Middle frontal gyrus (tissue), 1 donor: Measurements from ENCODE around the gene SLC29A3.
"Not testable (repeated sequence)": the region's sequence is repeated elsewhere in the genome, so short reads cannot be mapped to it uniquely, and the experiment has no call there.

ENCODE experiments used
- DNase-seq: peaks from one replicate; pipeline ENCODE4 v3.0.0-alpha.2; 2015; ENCODE audit warnings: low spot score; ENCODE audit errors: extremely low spot score

The SLC29A3 gene

DNA sequence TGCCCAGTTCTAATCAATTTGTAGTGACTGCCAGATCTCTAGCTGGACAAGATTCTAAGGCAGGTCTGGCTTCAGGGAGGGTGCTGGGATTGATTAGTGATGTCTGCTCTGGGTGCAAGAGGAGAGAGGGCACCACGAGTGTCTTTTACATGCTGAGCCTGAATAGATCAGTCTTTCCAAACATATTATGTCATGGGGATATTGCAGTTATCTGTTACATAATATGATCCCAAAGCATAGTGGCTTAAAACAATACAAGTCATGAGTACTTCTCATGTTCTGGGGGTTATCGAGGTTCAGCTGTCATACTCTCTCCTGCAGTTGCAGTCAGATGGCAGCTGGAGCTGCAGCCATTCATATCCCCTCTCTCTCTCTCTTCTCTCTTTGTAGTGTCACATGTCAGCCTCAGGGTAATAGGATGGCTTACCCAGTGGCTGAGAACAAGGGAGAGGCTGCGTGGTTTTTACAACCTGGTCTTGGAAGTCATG, 26.0 kb downstream of the SLC29A3 start:
- DNase-seq: no peak

DNA sequence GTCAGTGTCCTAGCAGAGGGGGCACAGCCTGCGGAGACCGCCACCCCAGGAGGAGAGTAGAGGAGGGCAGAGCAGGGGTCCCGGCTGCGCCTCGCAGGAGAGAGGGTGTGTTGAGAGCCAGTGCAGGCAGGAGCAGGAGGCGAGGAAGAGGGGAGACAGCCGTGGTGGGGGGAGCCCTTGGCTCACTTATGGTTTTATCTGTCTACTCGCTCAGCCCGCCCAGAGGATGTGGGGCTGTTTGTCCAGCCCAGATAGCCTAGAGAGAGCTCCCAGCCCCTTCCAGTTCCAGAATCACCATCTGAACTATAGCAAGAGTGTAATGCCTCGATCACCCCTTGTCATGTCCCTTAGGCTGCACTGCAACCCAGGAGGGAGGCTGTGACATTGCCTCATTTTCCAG, 26.6 kb downstream of the SLC29A3 start:
- no peak for DNase-seq

DNA sequence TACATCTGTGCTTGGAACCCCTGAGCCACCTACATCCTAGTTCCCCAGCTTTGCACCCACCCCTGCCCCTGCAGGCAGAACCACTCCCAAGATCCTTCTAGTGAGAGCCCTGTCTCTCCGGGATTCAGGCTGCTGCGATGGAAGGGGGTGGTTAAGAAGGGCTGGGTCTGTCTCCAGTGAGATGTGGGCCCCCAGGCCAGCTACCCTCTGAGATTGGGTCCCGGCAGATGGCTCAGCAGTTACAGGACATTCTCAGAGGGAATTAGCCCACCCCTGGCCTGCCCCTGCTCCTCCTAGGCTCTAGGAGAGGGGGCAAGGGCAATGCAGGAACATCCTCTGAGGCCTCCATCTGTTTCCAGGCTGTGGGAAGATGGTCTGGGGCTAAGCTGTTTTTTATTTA, 27.7 kb downstream of the SLC29A3 start:
- no peak for DNase-seq

DNA sequence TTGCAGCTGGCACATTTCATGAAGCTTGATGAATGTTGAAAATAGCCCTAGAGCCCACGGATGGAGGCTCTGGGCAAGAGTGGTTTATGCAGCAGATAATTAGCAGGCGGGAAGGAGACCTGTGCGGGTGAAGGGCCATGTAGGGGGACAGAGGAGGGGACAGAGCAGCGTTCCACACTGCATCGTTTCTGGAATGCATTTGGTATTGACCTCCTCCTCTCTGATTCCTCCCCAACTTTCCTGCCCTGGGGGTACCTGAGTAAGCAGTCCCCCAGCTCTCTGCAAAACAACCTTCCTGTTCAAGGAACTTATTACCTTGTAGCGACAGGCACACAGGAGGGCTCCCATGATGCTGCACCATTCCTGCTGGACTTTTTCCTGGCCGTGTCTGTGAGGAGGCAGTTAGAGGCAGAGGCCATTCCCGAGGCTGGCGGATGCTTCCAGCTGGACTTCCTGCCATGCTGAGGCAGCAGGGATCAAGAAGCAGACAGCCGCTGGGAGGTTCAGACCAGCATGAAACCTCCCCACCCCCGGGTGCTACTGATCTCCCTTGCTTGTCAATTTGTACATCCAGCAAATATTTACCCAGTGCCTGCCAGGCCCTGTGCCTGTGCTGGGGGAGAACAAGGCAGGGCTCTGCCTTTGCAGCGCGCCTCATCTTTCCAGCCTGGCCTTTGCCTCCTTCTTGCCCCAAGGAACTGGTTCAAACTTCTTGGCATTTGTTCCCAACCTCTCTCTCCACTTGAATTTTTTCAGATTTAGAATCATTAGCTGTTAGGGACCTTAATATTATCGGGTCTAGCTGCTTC, 28.7 kb downstream of the SLC29A3 start:
- DNase-seq: no peak

DNA sequence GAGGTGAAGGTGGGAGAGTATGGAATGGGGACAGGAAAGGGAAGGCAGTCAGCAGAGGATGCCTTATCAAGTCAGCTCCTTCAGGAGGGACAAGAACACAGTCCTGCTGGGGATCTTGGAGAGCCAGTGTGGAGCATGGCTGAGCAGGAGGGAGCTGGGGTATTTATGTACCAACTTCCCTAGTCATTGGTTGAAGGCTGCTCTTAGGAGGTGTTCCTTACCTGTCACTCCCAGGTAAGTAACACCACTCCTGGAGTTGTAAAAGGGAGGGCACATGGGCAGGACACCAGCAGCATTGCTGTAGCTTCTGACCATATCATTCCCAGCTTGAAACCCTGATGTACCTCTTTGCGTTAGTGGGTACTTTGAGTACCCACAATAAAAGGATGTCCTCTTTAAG, 29.8 kb downstream of the SLC29A3 start:
- DNase-seq: no peak

DNA sequence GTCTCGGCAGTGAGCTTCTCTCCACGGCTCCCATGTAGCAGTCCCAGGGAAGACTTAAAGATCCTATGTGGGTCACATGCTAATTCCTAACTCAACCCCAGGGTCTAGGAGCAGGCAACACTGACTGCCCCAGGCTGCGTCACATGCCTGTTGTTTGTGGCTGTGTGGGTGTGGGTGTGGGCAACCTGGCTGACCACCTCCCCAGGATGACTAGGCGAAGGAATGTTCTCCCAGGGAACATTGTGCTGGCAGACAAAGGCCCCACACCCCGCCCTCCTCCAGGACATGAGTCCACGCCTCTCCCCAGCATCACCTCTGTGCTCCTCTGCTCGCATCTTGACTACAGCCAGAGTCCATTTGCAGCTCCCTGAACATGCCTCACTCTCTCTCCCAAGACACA, 30.3 kb downstream of the SLC29A3 start:
- DNase-seq: no peak

DNA sequence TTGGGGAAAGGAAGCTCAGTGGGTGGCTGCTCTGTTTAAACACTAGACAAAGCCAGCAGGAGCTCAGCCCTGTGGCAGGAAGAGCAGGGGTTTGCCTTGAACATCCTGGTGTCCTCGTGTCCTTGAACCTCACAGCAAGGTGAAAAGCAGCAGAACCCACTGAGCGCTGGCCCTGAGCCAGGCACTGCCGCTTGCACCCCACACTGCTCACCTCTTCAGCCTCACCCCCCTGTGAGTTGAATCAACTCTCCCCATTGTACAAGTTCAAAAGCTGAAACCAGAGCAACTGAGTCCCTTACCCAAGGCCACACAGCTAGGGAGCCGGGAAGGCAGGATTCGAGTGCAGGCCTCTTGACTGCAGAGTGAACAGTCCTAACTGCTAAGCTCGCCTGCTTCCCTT, 32.0 kb downstream of the SLC29A3 start:
- no peak for DNase-seq

DNA sequence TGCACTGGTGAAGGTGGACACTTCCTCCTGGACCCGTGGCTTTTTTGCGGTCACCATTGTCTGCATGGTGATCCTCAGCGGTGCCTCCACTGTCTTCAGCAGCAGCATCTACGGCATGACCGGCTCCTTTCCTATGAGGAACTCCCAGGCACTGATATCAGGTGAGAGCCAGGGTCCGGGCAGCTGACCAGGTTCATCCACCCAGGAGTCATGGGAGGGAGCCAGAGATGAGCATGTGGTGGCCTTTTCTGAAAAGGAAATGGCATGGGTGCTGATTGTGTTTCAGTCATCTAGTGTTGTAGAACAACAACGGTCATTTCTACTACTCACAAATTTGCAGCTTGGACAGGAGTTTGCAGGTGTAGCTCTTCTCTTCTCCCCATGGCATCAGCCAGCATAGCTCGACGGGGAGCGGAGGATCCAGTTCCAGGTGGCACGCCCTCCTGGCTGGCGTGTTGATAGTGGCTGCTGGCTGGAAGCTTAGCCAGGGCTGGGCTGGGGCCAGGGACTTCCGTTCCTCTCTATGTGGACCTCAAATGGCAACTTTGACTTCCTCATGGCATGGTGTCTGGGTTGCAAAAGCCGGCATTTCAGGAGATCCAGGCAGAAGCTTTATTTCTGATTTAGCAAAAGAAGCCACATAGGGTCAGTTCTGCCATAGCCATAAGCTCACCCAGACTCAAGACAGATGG, 32.7 kb downstream of the SLC29A3 start:
- DNase-seq: no peak

DNA sequence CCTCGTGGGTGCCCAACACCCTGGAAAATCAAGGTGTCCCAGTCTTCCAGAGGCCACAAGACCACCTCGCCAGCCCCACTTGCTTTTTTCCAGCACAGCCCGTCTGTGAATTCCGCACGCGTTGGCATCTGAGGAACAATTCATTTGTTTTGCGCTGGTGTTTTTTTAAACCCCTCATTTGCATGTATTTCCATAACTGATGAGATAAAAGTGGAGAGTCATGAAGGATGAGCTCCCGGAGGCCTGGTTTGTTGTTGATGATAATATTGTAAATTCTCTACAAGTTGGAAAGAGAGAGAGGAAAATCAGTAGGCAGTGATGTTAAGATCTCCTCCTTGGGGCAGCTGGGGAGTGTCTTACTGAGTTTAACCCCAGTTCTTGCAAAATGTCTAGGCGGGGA, 34.6 kb downstream of the SLC29A3 start:
- no peak for DNase-seq

DNA sequence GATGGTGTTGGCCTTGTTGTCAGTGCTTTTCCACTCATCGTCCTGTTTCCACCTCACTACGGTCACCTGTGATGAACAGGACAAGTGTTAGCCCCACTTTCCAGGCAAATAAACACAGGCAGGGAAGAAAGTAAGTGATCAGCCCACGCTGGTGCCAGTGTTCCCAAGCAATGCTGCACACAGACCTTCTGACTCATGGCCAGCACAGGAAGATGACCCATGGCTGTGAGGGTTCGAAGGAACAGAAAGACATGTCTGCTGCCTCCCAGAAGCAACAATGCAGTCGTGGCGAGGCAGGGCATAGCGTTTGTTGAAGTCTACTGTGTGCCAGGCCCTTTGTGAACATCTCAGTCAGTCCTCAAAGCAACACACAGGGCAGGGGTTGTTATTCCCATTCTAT, 35.7 kb downstream of the SLC29A3 start:
- no peak for DNase-seq

DNA sequence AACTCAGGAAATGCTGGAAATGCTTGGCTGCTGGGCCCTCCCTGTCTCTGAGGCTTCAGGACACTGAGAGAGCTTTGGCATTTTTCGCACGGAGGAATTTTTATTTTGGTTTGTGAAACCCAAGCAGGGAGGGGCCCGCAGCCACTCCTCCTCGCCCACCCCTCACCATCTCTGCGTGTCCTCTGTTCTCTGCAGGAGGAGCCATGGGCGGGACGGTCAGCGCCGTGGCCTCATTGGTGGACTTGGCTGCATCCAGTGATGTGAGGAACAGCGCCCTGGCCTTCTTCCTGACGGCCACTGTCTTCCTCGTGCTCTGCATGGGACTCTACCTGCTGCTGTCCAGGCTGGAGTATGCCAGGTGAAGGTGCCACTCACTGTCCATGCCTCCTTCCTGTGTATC, 36.8 kb downstream of the SLC29A3 start:
- no peak for DNase-seq

DNA sequence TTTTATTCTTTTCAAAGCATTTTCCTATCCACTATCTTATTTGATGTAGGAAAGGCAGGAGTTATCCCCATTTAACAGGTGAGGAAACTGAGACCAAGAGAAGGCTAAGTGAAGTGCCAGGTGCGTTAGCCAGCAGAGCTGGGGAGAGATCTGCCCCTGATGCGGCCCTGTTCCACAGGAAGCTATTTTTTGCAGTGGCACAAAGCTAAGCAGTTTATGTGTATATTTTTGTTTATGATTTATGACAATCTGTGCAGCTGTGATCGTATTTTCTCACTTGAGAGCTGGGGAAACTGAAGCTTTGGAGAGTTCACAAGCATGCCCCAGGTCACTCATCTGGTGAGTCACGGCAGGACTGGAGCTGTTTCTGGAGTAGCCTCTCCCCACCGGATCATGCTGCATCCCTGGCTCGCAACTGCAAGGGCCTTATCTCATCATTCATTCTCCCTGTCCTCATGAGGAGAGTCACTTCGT, 38.8 kb downstream of the SLC29A3 start:
- DNase-seq: no peak

DNA sequence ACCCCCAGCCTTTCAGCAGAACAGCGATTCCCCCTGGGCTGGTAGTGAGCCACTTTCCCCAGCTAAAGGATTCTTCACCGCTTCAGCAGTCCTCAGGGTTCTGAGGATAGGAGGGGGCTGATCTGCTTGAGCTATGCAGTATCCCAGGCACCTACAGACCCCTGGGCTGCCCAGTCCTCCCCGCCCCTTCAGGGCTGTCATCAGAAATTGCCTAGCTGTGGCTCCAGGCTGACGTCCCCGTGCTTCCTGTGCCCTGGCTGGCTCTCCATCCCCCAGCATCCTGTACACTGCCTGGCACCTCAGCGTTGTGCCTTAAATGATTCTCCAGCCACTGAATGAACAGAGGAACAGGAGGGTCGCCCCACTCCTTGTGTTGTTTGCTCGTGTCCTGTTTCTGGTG, 39.2 kb downstream of the SLC29A3 start:
- DNase-seq: no peak

DNA sequence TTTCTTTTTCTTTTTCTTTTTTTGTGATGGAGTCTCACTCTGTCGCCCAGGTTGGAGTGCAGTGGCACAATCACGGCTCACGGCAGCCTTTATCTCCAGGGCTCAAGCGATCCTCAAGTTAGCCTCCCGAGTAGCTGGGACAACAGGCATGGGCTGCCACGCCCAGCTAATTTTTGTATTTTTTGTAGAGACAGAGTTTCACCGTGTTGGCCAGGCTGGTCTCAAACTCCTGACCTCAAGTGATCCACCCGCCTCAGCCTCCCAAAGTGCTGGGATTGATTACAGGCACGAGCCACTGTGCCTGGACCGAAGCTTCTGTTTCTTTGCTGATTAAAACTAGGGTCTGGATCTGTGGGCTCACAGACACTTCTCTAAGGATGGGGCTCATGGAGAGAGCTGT, 39.8 kb downstream of the SLC29A3 start:
- DNase-seq: not testable (repeated sequence)

DNA sequence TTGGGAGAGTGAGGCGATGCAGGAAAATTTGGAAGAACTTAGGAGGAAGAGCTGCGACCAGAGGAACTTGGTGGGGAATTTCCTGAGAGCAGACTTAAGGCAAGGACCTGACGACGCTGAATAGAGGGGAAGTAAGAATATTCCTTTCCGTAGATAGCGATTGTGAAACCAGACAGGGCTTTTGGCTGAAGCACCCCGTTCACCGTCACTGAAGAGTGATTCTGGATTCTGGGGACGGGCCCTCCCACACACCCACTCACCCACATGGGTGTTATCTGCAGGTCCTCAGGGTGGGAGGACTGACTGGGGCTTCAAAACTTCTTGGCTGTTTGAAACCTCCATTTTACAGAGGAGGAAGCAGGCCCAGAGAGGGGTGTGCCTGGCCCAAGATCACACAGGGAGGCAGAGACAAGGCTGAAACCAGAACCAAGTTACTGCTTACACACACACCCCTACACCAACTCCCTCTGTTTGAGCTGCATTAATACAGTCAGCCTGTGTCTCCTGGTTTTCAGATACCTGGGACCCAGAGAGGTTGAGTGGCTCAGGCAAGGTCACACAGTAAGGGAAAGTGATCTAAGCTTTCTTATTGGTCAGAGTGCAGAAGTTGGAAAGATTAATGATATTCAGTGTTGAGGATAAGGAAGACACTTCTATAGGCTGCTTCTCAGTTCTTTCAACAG, 40.4 kb downstream of the SLC29A3 start:
- DNase-seq: no peak

DNA sequence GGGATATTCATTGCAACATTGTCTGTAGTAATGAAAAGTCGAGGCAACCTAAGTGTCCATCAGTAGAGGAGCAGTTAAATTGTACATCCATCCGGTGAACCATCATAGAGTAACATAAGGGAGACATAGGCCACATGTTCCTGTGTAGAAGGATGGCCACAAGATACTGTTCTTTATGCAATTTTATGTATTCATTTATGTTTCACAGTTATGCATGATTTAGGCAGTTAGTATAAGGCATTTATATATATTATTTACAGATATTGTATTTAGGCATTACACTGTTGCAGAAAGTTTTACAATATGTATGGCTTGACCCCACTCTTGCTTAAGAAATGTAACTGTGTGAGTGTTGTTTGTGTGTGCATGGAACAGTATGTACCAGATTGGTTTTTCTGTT, 41.7 kb downstream of the SLC29A3 start:
- no peak for DNase-seq

DNA sequence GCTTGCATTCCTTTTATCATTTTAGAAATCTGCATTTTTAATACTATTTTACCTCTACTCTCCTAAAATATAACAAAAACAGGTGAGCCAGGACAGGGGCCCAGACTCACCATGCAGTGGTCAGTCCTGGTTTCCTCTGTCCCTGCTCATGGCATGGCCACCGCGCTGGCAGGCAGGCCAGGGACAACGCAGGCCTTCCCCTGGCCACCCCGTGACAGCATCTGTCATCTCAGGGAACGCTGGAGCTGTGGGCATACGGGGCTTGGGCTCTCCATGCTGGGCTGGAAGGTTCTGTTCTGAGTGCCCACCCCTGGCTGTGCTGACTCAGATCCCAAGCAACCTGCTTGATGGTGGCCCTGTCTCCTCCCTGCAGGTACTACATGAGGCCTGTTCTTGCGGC, 42.5 kb downstream of the SLC29A3 start:
- no peak for DNase-seq

DNA sequence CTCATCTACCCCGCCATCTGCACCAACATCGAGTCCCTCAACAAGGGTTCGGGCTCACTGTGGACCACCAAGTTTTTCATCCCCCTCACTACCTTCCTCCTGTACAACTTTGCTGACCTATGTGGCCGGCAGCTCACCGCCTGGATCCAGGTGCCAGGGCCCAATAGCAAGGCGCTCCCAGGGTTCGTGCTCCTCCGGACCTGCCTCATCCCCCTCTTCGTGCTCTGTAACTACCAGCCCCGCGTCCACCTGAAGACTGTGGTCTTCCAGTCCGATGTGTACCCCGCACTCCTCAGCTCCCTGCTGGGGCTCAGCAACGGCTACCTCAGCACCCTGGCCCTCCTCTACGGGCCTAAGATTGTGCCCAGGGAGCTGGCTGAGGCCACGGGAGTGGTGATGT, 43.1 kb downstream of the SLC29A3 start:
- DNase-seq: no peak

DNA sequence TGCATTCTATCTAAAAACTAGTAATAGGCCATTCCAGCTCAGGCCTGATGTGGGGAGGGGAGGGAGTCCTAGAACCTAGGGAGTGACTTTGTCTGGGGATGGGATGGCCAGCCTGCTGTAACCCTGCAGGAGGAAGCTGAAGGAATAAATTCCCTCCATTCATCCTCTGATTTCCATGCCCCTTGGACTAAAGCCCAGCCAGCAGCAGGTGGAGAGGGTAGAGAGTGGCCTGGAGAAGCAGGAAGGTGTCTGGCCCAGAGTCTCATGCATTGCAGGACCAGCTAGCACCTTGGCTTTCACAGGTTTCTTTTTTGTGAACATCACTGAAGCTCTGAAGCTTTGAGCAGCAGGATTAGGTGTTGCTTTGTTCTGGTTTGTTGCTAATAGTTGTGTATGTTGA, 44.9 kb downstream of the SLC29A3 start:
- no peak for DNase-seq

DNA sequence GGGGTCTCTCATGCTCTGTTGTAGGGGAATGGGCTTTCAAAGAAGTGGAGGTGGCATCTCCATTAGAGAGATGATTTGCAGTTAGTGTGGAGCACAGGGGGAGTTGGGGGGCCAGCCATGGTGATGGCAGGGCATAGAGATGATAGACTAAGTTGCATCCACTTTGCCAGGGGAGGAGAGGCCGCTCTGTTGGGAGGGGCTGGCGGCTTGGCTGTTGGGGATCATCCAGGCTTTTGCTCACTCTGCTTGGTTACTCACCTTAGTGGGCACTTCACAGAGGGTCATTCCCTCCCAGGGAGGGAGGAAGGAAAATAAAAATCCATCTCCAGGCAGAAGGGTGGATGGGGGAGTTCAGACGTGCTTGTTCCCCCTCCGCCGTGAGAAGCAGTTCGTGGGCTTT, 46.3 kb downstream of the SLC29A3 start:
- no peak for DNase-seq

DNA sequence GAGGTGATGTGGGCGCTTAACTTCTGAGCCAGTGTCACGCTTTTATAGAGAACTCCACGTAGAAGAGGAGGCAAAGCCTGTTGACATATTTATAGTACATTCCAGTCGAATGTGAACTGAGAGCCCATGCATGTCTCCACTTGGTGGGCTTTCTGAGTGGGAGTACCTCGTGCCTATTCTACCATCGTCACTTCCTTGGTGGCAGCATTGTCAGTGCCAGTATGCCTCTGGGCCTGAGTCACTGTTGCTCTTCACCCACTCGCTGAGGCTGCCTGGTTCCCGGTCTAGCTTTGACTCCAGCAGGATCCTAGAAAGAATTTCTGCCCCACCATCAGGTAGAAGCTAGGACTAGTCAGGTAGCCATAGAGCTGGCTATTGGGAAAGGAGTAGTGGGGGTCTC, 47.6 kb downstream of the SLC29A3 start:
- DNase-seq: no peak

DNA sequence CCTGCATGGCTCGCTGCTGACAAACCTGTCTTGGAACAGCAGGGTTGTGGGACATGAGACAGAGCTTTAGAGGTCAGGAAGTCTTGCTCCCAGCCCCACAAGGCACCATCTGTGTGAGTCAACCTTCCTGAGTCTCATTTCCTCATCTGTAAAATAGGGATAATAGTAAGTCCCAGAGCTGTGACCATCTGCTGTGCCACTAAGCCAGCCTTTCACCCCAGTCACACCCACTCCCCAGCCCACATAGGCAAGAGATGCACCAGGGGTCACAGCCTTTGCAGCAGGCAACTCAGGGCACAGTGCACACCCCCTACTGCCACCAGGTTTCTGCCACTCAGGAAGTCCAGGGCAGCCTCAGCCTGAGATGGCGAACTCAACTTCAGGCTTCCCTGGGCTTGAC, 48.2 kb downstream of the SLC29A3 start:
- no peak for DNase-seq
